SIG-M5 treated with dmso at 0.1 percent for 504 hours (cell line): Measurements from ENCODE around the gene BPI.
A peak's percentile ranks its signal among the peaks of the same experiment; 100 is the strongest.
"Not testable (repeated sequence)": the region's sequence is repeated elsewhere in the genome, so short reads cannot be mapped to it uniquely, and the experiment has no call there.

Experiments
- DNase-seq: peaks from one replicate; lab custom pipeline; 2025; ENCODE audit not compliant: unreplicated experiment; lab: John Stamatoyannopoulos, UW

The BPI gene

GRCh38 chr20:38277691-38278090 lies 26.3 kb upstream of the BPI start:
- no peak for DNase-seq

- no peak for DNase-seq
These were observed 25.8 kb upstream of the BPI start for GRCh38 chr20:38278131-38278530.

- no peak for DNase-seq
These were observed 25.2 kb upstream of the BPI start for GRCh38 chr20:38278763-38279162.

GRCh38 chr20:38281176-38281915 lies 22.6 kb upstream of the BPI start:
- DNase-seq, result not testable (repeated sequence)

GRCh38 chr20:38283236-38283635 lies 20.7 kb upstream of the BPI start:
- DNase-seq, result no peak

- not testable (repeated sequence) for DNase-seq
These were observed 19.8 kb upstream of the BPI start for GRCh38 chr20:38284066-38284650.

- DNase-seq, result no peak
These were observed 19.0 kb upstream of the BPI start for GRCh38 chr20:38284893-38285444.

GRCh38 chr20:38286586-38287531 lies 17.1 kb upstream of the BPI start:
- no peak for DNase-seq

- DNase-seq, result no peak
These were observed 12.8 kb upstream of the BPI start for GRCh38 chr20:38290829-38291814.

- no peak for DNase-seq
These were observed 12.0 kb upstream of the BPI start for GRCh38 chr20:38291966-38292365.

GRCh38 chr20:38293491-38294065 lies 10.4 kb upstream of the BPI start:
- DNase-seq, result no peak

- DNase-seq, result no peak
These were observed 9.8 kb upstream of the BPI start for GRCh38 chr20:38294076-38294591.

- DNase-seq, result no peak
These were observed 8.1 kb upstream of the BPI start for GRCh38 chr20:38295811-38296210.

GRCh38 chr20:38296433-38296832 lies 7.5 kb upstream of the BPI start:
- DNase-seq, result no peak

- DNase-seq, result no peak
These were observed 5.9 kb upstream of the BPI start for GRCh38 chr20:38297916-38298674.

GRCh38 chr20:38298768-38299288 lies 5.1 kb upstream of the BPI start:
- DNase-seq, result peak; percentile 94

- peak; percentile 49 for DNase-seq
These were observed 4.0 kb upstream of the BPI start for GRCh38 chr20:38299963-38300362.

- DNase-seq, result no peak
These were observed 3.5 kb upstream of the BPI start for GRCh38 chr20:38300438-38300837.

GRCh38 chr20:38301309-38301708 lies 2.6 kb upstream of the BPI start:
- no peak for DNase-seq
